Common myeloid progenitor, CD34-positive (primary cell): ENCODE results near the gene HPS5. TPM values are rescaled to one million over a fixed set of nuclear protein-coding genes. Genes with fewer than 3 reads are reported as not detected.
A peak's percentile ranks its signal among the peaks of the same experiment; 100 is the strongest.

Experiments
- CTCF ChIA-PET: fragments of 350-600 bp; sonication (Branson Sonifier 250); formaldehyde crosslinking; loops from one replicate; lab custom pipeline; 2021; ENCODE audit warnings: antibody characterized with exemption; lab: Charles Lee
- POLR2A ChIA-PET: fragments of 350-600 bp; sonication (Branson Sonifier 250); formaldehyde crosslinking; loops from one replicate; lab custom pipeline; 2021; ENCODE audit warnings: antibody characterized with exemption; lab: Charles Lee
- DNase-seq, 3 donors: peaks; one replicate each; pipeline versions ENCODE4 v3.0.0 to v3.0.0-alpha.2; 2013
- H3K27ac ChIP-seq, 2 experiments: 1 replicate in 1 of 2; 2 replicates in 1 of 2; pipeline ENCODE4 v1.7.0; 2013; ENCODE audit warnings: inconsistent platforms in 2 of 2, low read length in 2 of 2, mild to moderate bottlenecking in 2 of 2, low read depth in 1 of 2, moderate library complexity in 1 of 2; ENCODE audit not compliant: severe bottlenecking in 2 of 2, insufficient read depth in 1 of 2, poor library complexity in 1 of 2
- H3K27me3 ChIP-seq, 5 experiments: replicated peaks in 2 of 5; 1 replicate in 3 of 5; 2 replicates in 2 of 5; pipeline versions ENCODE4 v1.6.1 to v1.7.0; 2013; ENCODE audit warnings: low read length in 4 of 5, mild to moderate bottlenecking in 2 of 5, moderate library complexity in 2 of 5, inconsistent platforms in 1 of 5; ENCODE audit not compliant: insufficient read depth in 5 of 5, control insufficient read depth in 4 of 5
- H3K36me3 ChIP-seq, 4 experiments: 1 replicate in 2 of 4; 2 replicates in 2 of 4; pipeline versions ENCODE4 v1.6.1 to v1.7.0; 2013; ENCODE audit warnings: low read length in 3 of 4, control low read depth in 1 of 4, mild to moderate bottlenecking in 1 of 4; ENCODE audit not compliant: control insufficient read depth in 4 of 4, insufficient read depth in 4 of 4
- H3K4me1 ChIP-seq, 4 experiments: 1 replicate in 3 of 4; 2 replicates in 1 of 4; pipeline versions ENCODE4 v1.6.1 to v1.7.1; 2013; ENCODE audit warnings: low read length in 3 of 4, mild to moderate bottlenecking in 3 of 4, control low read depth in 1 of 4, inconsistent platforms in 1 of 4, moderate library complexity in 1 of 4; ENCODE audit not compliant: control insufficient read depth in 4 of 4, insufficient read depth in 4 of 4; ENCODE audit errors: control extremely low read depth in 1 of 4
- H3K4me3 ChIP-seq, 7 experiments: 1 replicate in 4 of 7; 2 replicates in 3 of 7; pipeline versions ENCODE4 v1.5.1 to v1.7.0; 2013; ENCODE audit warnings: mild to moderate bottlenecking in 7 of 7, low read length in 6 of 7, moderate library complexity in 6 of 7, inconsistent platforms in 2 of 7, low read depth in 2 of 7, control low read depth in 1 of 7; ENCODE audit not compliant: insufficient read depth in 4 of 7, control insufficient read depth in 1 of 7; ENCODE audit errors: extremely low read depth in 1 of 7
- H3K9me3 ChIP-seq, 5 experiments: 1 replicate in 4 of 5; 2 replicates in 1 of 5; pipeline versions ENCODE4 v1.6.1 to v1.7.1; 2013; ENCODE audit warnings: low read length in 4 of 5, mild to moderate bottlenecking in 2 of 5, inconsistent platforms in 1 of 5, low read depth in 1 of 5, moderate library complexity in 1 of 5; ENCODE audit not compliant: control insufficient read depth in 4 of 5, insufficient read depth in 2 of 5; ENCODE audit errors: control extremely low read depth in 1 of 5
- WGBS: methylation state at CpG from one replicate; pipeline ENCODE4 v1.1.5; 2013; ENCODE audit not compliant: insufficient coverage; 5-methylcytosine and 5-hydroxymethylcytosine counted together
- polyA plus RNA-seq: library from polyadenylated mRNA; unstranded; fragments of 120-200 nt; gene quantifications from one replicate; pipeline ENCODE4 v1.2.1, GENCODE V29; 2013

Gene HPS5
- 11.7 TPM for polyA plus RNA-seq

- H3K4me3 ChIP-seq: peak within 1 kb of the TSS; percentile 70 to 93 (median 86)
- no peaks in the 10 kb centered on the region for H3K9me3 ChIP-seq
Measured at GRCh38 chr11:18321969-18322711, at the start of gene HPS5, which contains the start of gene GTF2H1. HPS5 (minus strand) TSS chr11:18322140; CDS start chr11:18317858, 4,282 bp downstream. GTF2H1 (plus strand) TSS chr11:18322567; CDS start chr11:18333075, 10,508 bp downstream.

GRCh38 chr11:18371279-18371678, 49.3 kb upstream of the HPS5 start:
- peak in 2 of 3 donors; percentile 37 to 58 for DNase-seq
- 93% methylated on average over 2 of the region's 2 CpGs for WGBS
- Histone ChIP-seq H3K4me3 (peak overlapping the region in 1 of 7 experiments; percentile 28), H3K4me1 (peaks cover 18 to 49% (median 27%) of the 10 kb centered on the region in 4 experiments), H3K27ac (no peak overlapping the region), H3K36me3 (no peaks in the 10 kb centered on the region), H3K9me3 (no peaks in the 10 kb centered on the region), H3K27me3 (no peaks in the 10 kb centered on the region)
- ChIA-PET POLR2A (no interaction called here), CTCF (interaction anchor here (0.9 to 1.3 kb wide), 2 partner anchors 24 kb away, joined by 3 to 4 read pairs; no protein-coding TSS in a partner anchor)

More at GRCh38 chr11:18321969-18322711, at the start of gene HPS5, which contains the start of gene GTF2H1:
- Histone ChIP-seq H3K4me1 (peaks cover 21 to 42% (median 32%) of the 10 kb centered on the region in 4 experiments), H3K36me3 (peaks cover 0 to 18% (median 6%) of the 10 kb centered on the region in 4 experiments), H3K27ac (peak within 1 kb of the TSS; percentile 98 to 99), H3K27me3 (no peaks in the 10 kb centered on the region)
- DNase-seq: peak; percentile 99
- WGBS: 0% methylated on average over 49 of the region's 61 CpGs
- ChIA-PET CTCF (interaction anchor here (0.6 to 1.7 kb wide), 6 partner anchors 8 to 86 kb away, joined by 3 to 5 read pairs (median 3); partner anchors contain the start of gene LDHA), POLR2A (interaction anchor here (0.5 to 1.8 kb wide), 6 partner anchors 24 to 206 kb away, joined by 3 to 14 read pairs (median 5); partner anchors contain the start of genes LDHA and TSG101)

GRCh38 chr11:18369398-18369797, 47.5 kb upstream of the HPS5 start:
- Histone ChIP-seq H3K4me1 (peaks cover 24 to 67% (median 42%) of the 10 kb centered on the region in 4 experiments), H3K4me3 (no peak overlapping the region), H3K27ac (no peak overlapping the region), H3K9me3 (no peaks in the 10 kb centered on the region), H3K36me3 (peaks cover 0 to 9% (median 0%) of the 10 kb centered on the region in 4 experiments), H3K27me3 (no peaks in the 10 kb centered on the region)
- WGBS: 68% methylated on average over 2 of the region's 2 CpGs
- ChIA-PET CTCF (interaction anchor here (0.6 kb wide), 1 partner anchor 265 kb away, joined by 3 read pairs; no protein-coding TSS in a partner anchor), POLR2A (no interaction called here)
- no peak for DNase-seq

GRCh38 chr11:18368221-18368620, 46.3 kb upstream of the HPS5 start:
- H3K27ac ChIP-seq: no peak overlapping the region
- ChIA-PET POLR2A (interaction anchor here (2.4 kb wide), 1 partner anchor 27 kb away, joined by 12 read pairs; the partner anchor contains the start of gene LDHA), CTCF (interaction anchor here (0.6 to 1.3 kb wide), 2 partner anchors 10 to 297 kb away, joined by 3 to 6 read pairs; no protein-coding TSS in a partner anchor)
- peaks cover 24 to 72% (median 44%) of the 10 kb centered on the region in 4 experiments for H3K4me1 ChIP-seq
- H3K9me3 ChIP-seq: no peaks in the 10 kb centered on the region
- 50% methylated on average over 2 of the region's 2 CpGs for whole genome bisulfite sequencing
- H3K4me3 ChIP-seq: no peak overlapping the region
- peak in 2 of 3 donors; percentile 32 to 52 for DNase-seq
- H3K36me3 ChIP-seq: peaks cover 0 to 19% (median 4%) of the 10 kb centered on the region in 4 experiments
- no peaks in the 10 kb centered on the region for H3K27me3 ChIP-seq

GRCh38 chr11:18367431-18367830, 45.5 kb upstream of the HPS5 start:
- H3K27ac ChIP-seq: no peak overlapping the region
- H3K9me3 ChIP-seq: no peaks in the 10 kb centered on the region
- no CpG with 5 or more reads among the region's 3 CpGs for WGBS
- ChIA-PET CTCF (interaction anchor here (1.3 kb wide), 1 partner anchor 9 kb away, joined by 6 read pairs; no protein-coding TSS in a partner anchor), POLR2A (interaction anchor here (1.0 to 2.4 kb wide), 2 partner anchors 16 to 27 kb away, joined by 3 to 12 read pairs; partner anchors contain the start of gene LDHA)
- H3K4me1 ChIP-seq: peaks cover 24 to 71% (median 44%) of the 10 kb centered on the region in 4 experiments
- peaks cover 0 to 24% (median 6%) of the 10 kb centered on the region in 4 experiments for H3K36me3 ChIP-seq
- no peaks in the 10 kb centered on the region for H3K27me3 ChIP-seq
- no peak overlapping the region for H3K4me3 ChIP-seq
- DNase-seq: no peak

GRCh38 chr11:18366286-18366685, 44.3 kb upstream of the HPS5 start:
- POLR2A ChIA-PET: interaction anchor here (1.1 kb wide), 1 partner anchor 29 kb away, joined by 9 read pairs; the partner anchor contains the start of gene LDHA
- peak overlapping the region in 1 of 2 experiments; percentile 43 for H3K27ac ChIP-seq
- WGBS: 0% methylated on average over 4 of the region's 4 CpGs

More at GRCh38 chr11:18366286-18366685, 44.3 kb upstream of the HPS5 start:
- Histone ChIP-seq H3K9me3 (no peaks in the 10 kb centered on the region), H3K4me1 (peaks cover 24 to 60% (median 44%) of the 10 kb centered on the region in 4 experiments), H3K36me3 (peaks cover 0 to 31% (median 13%) of the 10 kb centered on the region in 4 experiments), H3K4me3 (peak overlapping the region in 3 of 7 experiments; percentile 11 to 48 (median 37)), H3K27me3 (no peaks in the 10 kb centered on the region)
- DNase-seq: peak; percentile 52 to 88 (median 70)
- CTCF ChIA-PET: interaction anchor here (0.7 to 2.4 kb wide), 5 partner anchors 14 to 29 kb away, joined by 3 to 10 read pairs (median 4); partner anchors contain the start of gene LDHA
